Upper lobe of left lung (tissue), 6 donors: Measurements from ENCODE around the gene MEGF9. TPM values are rescaled to one million over a fixed set of nuclear protein-coding genes. Genes with fewer than 3 reads are reported as not detected.
"Not testable (repeated sequence)": the region's sequence is repeated elsewhere in the genome, so short reads cannot be mapped to it uniquely, and the experiment has no call there.

Experiments
- ATAC-seq, 2 donors: fragments of 200-7000 bp; cut with Tn5 transposase; one replicate each; pipeline ENCODE4 v1.9.1; 2022; ENCODE audit warnings: mild to moderate bottlenecking in 2 of 2, moderate library complexity in 2 of 2; ENCODE audit not compliant: low FRiP score in 2 of 2
- DNase-seq, 2 donors: peaks; one replicate each; pipeline ENCODE4 v3.0.0-alpha.2; 2019 to 2020
- H3K27ac ChIP-seq, 4 donors: fragments of 200-600 bp; sonication (generic); one replicate each; pipeline ENCODE4 v1.5.1; 2016 to 2019
- H3K27me3 ChIP-seq, 4 donors: fragments of 200-600 bp; sonication (generic); one replicate each; pipeline ENCODE4 v1.5.1; 2017 to 2019
- H3K36me3 ChIP-seq, 4 donors: fragments of 200-600 bp; sonication (generic); one replicate each; pipeline ENCODE4 v1.5.1; 2016 to 2019
- H3K4me1 ChIP-seq, 4 donors: fragments of 200-600 bp; sonication (generic); one replicate each; pipeline ENCODE4 v1.5.1; 2018 to 2019
- H3K4me3 ChIP-seq, 4 donors: fragments of 200-600 bp; sonication (generic); one replicate each; pipeline ENCODE4 v1.5.1; 2017 to 2019; ENCODE audit warnings: mild to moderate bottlenecking in 2 of 4, moderate library complexity in 1 of 4
- H3K9me3 ChIP-seq, 4 donors: fragments of 200-600 bp; sonication (generic); one replicate each; pipeline ENCODE4 v1.5.1; 2018 to 2019
- CTCF ChIP-seq, 6 experiments: fragments of 450-650 bp in 4 of 6; fragments of 200-600 bp in 2 of 6; sonication (generic) in 2 of 6; IDR thresholded peaks; one replicate each; pipeline ENCODE4 v1.5.1; 2016 to 2019; ENCODE audit warnings: antibody characterized with exemption in 6 of 6
- EP300 ChIP-seq, 4 donors: sonication (generic); formaldehyde crosslinking; IDR thresholded peaks; one replicate each; pipeline ENCODE4 v1.5.1; 2017; ENCODE audit warnings: antibody characterized with exemption in 4 of 4, control low read depth in 2 of 4
- POLR2A ChIP-seq, 4 donors: fragments of 450-650 bp; IDR thresholded peaks; one replicate each; pipeline ENCODE4 v1.5.1; 2016 to 2017; ENCODE audit warnings: antibody characterized with exemption in 4 of 4, mild to moderate bottlenecking in 2 of 4
- POLR2AphosphoS5 ChIP-seq, 2 donors: sonication (generic); formaldehyde crosslinking; IDR thresholded peaks; one replicate each; pipeline ENCODE4 v1.5.1; 2017; ENCODE audit warnings: antibody characterized with exemption in 2 of 2
- WGBS, 2 donors: methylation state at CpG; one replicate each; pipeline ENCODE4 v1.1.5; 2017 to 2018; 5-methylcytosine and 5-hydroxymethylcytosine counted together
- total RNA-seq, 6 donors: library from RNA; depleted of rRNA in 4 of 6; stranded (reverse); fragments of >200 nt in 4 of 6; gene quantifications; one replicate each; pipeline versions ENCODE4 v1.1.0 to v1.2.1, GENCODE V29; 2016 to 2021
- donor health status: DM: no; HTN: no; CAD: no; lungs with moderate emphysema.
- donor health status: DM: no; HTN: yes; CAD: no; lungs with severe emphysema.

The MEGF9 gene
- total RNA-seq, 6 donors from 2014 or later, result 30.4 to 130 (median 71.0) TPM

GRCh38 chr9:120637919-120638318 lies 76.4 kb downstream of the MEGF9 start:
- Histone ChIP-seq H3K9me3 (peaks cover 0 to 4% (median 0%) of the 10 kb centered on the region in 4 donors), H3K27me3 (no peaks in the 10 kb centered on the region), H3K36me3 (peaks cover 0 to 3% (median 0%) of the 10 kb centered on the region in 4 donors), H3K4me1 (no peaks in the 10 kb centered on the region), H3K27ac (no peak overlapping the region), H3K4me3 (no peak overlapping the region)
- DNase-seq (no peak), ATAC-seq (no peak)
- TF ChIP-seq CTCF (IDR thresholded peaks at IDR 0.05) (no peak), POLR2AphosphoS5 (IDR thresholded peaks at IDR 0.05) (no peak), EP300 (IDR thresholded peaks at IDR 0.05) (no peak), POLR2A (IDR thresholded peaks at IDR 0.05) (no peak)
- 84 to 95% methylated on average over 5 of the region's 5 CpGs for WGBS, 2 donors

- WGBS, 2 donors, result 96 to 97% methylated on average over 14 to 25 of the region's 25 CpGs
- no peak for ATAC-seq
- H3K4me1 ChIP-seq, result no peaks in the 10 kb centered on the region
- no peak overlapping the region for H3K4me3 ChIP-seq
- DNase-seq, result peak in 1 of 2 donors; percentile 74
- H3K27me3 ChIP-seq, result no peaks in the 10 kb centered on the region
- peaks cover 0 to 4% (median 0%) of the 10 kb centered on the region in 4 donors for H3K9me3 ChIP-seq
- no peak overlapping the region for H3K27ac ChIP-seq
- TF ChIP-seq CTCF (IDR thresholded peaks at IDR 0.05), result no peak
- TF ChIP-seq POLR2AphosphoS5 (IDR thresholded peaks at IDR 0.05), result no peak
- no peak for TF ChIP-seq EP300 (IDR thresholded peaks at IDR 0.05)
- TF ChIP-seq POLR2A (IDR thresholded peaks at IDR 0.05), result no peak
- peaks cover 0 to 3% (median 0%) of the 10 kb centered on the region in 4 donors for H3K36me3 ChIP-seq
Observed at GRCh38 chr9:120636194-120636957, 77.9 kb downstream of the MEGF9 start.

- Histone ChIP-seq H3K9me3 (peaks cover 0 to 4% (median 0%) of the 10 kb centered on the region in 4 donors), H3K4me3 (no peak overlapping the region), H3K27ac (no peak overlapping the region), H3K27me3 (no peaks in the 10 kb centered on the region), H3K36me3 (peaks cover 0 to 3% (median 0%) of the 10 kb centered on the region in 4 donors), H3K4me1 (no peaks in the 10 kb centered on the region)
- no peak for ATAC-seq
- DNase-seq, result no peak
- WGBS, 2 donors, result 93 to 100% methylated on average over 1 of the region's 1 CpG
- TF ChIP-seq EP300 (IDR thresholded peaks at IDR 0.05), result no peak
- TF ChIP-seq CTCF (IDR thresholded peaks at IDR 0.05), result no peak
- no peak for TF ChIP-seq POLR2AphosphoS5 (IDR thresholded peaks at IDR 0.05)
- no peak for TF ChIP-seq POLR2A (IDR thresholded peaks at IDR 0.05)
Observed at GRCh38 chr9:120635011-120635410, 79.3 kb downstream of the MEGF9 start.

GRCh38 chr9:120630333-120630732 lies 83.9 kb downstream of the MEGF9 start:
- no peaks in the 10 kb centered on the region for H3K27me3 ChIP-seq
- TF ChIP-seq EP300 (IDR thresholded peaks at IDR 0.05) (no peak), POLR2A (IDR thresholded peaks at IDR 0.05) (no peak), POLR2AphosphoS5 (IDR thresholded peaks at IDR 0.05) (no peak), CTCF (IDR thresholded peaks at IDR 0.05) (no peak)
- H3K9me3 ChIP-seq, result peaks cover 0 to 4% (median 0%) of the 10 kb centered on the region in 4 donors
- no peak overlapping the region for H3K4me3 ChIP-seq
- no peaks in the 10 kb centered on the region for H3K36me3 ChIP-seq
- no peak overlapping the region for H3K27ac ChIP-seq
- H3K4me1 ChIP-seq, result peaks cover 0 to 5% (median 0%) of the 10 kb centered on the region in 4 donors
- DNase-seq (no peak), ATAC-seq (no peak)

GRCh38 chr9:120628925-120629497 lies 85.3 kb downstream of the MEGF9 start:
- not testable (repeated sequence) for H3K36me3 ChIP-seq, H3K27ac ChIP-seq, H3K4me3 ChIP-seq, DNase-seq, H3K4me1 ChIP-seq, ATAC-seq, H3K9me3 ChIP-seq, H3K27me3 ChIP-seq
- WGBS, 2 donors, result 97 to 98% methylated on average over 3 of the region's 3 CpGs
